Stimulated activated naive CD4-positive, alpha-beta T cell (primary cell): ENCODE measurements around the gene DCAF4L1.

ENCODE experiments used
- DNase-seq, 6 experiments: peaks; one replicate each; lab custom pipeline; 2025; lab: John Stamatoyannopoulos, UW

DCAF4L1 gene, protein sequence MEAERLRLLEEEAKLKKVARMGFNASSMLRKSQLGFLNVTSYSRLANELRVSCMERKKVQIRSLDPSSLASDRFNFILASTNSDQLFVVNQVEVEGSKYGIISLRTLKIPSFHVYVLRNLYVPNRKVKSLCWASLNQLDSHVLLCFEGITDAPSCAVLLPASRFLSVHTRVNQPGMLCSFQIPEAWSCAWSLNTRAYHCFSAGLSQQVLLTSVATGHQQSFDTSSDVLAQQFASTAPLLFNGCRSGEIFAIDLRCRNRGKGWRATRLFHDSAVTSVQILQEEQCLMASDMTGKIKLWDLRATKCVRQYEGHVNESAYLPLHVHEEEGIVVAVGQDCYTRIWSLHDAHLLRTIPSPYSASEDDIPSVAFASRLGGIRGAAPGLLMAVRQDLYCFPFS

DNA sequence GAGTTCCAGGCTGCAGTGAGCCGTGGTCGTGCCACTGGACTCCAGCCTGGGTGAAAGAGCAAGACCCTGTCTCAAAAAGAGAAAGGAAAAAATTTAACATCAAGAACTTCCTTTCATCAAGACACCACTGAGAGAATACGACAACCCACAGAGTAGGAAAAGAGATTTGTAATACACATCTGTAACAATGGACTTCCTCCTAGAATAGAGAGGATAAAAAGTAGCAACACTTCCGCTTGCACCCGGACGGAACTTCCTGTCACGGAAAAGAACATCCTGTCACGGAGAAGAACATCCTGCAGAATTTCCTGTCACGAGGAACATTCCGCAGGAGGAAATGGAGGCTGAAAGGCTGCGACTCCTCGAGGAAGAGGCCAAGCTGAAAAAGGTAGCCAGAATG is at the start of gene DCAF4L1:
TSS of gene DCAF4L1 (plus strand) at position 301 of the 400 bp plus-strand sequence. CDS start at position 338, 37 bp downstream.
- DNase-seq: no peak

DNA sequence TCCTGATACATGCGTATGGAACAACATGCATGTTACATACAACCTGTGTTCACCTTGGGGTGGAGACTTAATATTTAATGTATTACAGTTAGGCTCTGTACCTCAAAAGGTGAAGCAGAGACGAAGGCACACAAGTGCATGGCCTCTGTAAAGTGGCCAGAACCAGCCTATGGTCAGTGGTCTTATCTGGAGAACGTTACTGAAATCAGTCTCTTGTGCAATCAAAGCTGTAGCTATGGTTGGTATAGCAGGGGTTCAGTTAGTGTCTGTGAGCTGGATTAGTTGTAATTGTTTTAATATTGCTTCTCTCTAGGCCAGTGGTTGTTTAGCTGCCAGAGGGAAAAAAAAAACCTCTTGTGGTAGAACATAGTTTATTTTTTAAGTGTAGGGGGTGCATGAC is 48.6 kb upstream of the DCAF4L1 start:
- no peak for DNase-seq

DNA sequence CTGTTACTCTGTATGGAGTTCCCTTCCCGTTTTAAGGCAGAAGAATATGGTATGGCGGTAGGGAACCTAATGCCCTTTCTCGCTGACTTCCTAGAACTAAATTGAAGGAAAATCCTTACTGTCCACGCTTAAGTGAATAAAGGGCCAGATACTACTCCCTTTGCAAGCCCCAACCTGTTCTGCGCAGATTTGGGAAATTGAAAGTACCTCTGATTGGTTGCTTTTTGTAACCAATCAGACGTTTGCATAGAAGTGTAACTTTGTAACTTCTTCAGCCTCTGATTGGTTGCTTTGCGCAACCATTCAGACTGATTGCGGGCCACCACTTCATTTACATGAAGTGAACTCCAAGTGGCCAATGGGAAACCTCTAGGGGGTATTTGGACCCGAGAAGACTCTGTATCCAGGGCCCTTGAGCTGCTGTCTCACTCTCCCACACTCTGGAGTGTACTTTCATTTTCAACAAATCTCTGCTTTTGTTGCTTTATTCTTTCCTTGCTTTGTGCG is 47.5 kb upstream of the DCAF4L1 start:
- DNase-seq: no peak

DNA sequence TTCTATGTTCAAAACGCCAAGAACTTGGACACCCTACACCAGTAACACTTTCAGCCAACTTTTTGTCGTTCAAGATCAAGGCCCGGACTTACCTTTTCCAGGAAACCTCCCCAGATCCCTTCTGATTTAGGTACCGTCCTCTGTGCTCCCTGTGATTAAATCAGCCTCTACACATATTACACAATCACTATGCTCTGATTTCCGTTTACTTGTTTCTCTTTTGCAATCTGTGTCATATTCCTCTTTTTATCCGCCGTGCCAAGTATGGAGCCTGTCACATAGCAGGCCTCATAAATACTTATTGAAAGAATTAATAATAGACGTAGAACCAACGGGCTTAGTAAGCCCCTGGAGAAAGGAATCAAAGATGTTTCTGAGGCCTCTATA is 47.0 kb upstream of the DCAF4L1 start:
- no peak for DNase-seq

DNA sequence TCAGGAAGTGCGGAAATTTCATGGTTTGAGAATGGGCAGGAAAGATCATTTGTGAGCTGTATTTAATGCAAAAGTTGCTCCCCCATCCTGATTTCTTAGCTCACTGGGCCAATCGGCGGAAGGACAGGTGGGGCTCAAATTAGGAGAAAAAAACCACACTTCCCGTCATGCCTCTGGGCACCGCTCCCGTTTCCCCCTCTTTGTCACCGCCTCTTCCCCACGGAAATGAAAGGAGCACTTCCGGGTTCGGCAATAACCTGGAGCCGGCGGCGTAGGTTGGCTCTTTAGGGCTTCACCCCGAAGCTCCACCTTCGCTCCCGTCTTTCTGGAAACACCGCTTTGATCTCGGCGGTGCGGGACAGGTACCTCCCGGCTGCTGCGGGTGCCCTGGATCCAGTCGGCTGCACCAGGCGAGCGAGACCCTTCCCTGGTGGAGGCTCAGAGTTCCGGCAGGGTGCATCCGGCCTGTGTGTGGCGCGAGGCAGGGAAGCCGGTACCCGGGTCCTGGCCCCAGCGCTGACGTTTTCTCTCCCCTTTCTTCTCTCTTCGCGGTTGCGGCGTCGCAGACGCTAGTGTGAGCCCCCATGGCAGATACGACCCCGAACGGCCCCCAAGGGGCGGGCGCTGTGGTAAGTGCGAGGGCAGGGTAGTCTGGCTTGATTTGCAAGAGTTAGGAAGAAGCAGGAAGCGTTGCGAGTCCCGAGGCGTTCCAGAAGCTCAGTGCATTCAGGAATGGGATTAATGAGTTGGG is 46.5 kb upstream of the DCAF4L1 start, which contains the start of gene TMEM33:
TSS of gene TMEM33 (plus strand) at position 529 of the 751 bp plus-strand sequence. CDS start at position 585, 56 bp downstream.
- peak; percentile 62 to 81 (median 68) for DNase-seq

DNA sequence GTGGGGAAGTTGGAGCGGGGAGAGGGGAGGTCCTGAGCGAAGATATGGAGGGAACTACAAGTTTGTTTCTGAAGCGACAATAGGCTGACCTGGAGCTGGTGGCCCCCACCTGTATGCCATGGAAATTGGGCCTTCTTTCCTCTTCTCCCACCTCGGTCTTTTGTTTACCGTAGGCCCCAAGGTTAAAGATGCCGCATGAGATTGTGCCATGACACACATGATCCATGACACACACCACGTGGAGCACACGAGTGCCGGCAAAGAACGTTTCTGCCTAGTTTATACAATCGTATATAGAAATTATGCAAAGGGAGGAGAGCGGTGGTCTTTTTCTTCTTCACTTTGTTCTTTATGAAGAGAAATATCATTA is 45.9 kb upstream of the DCAF4L1 start:
- no peak for DNase-seq

DNA sequence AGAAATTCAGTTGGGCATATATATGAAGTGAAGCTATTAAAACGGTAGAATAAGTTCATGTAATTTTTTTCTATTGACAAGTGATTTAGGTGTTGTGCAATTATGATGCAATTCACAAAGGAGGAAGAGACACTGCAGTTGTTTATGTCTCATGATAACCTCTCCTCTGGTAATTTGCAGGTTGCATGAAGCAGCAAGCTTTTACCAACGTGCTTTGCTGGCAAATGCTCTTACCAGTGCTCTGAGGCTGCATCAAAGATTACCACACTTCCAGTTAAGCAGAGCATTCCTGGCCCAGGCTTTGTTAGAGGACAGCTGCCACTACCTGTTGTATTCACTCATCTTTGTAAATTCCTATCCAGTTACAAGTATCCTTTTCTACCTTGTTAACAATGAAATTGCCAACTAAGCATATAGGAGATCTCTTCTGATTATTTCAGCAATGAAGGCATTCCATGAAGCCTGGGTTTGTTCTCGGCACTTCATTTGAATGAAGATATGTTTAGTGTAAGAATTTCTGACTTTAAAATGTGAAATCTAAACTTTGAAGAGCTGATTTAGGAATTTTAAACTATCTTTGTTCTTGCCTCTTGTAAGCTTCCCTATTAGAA is 42.4 kb upstream of the DCAF4L1 start:
- DNase-seq: no peak

DNA sequence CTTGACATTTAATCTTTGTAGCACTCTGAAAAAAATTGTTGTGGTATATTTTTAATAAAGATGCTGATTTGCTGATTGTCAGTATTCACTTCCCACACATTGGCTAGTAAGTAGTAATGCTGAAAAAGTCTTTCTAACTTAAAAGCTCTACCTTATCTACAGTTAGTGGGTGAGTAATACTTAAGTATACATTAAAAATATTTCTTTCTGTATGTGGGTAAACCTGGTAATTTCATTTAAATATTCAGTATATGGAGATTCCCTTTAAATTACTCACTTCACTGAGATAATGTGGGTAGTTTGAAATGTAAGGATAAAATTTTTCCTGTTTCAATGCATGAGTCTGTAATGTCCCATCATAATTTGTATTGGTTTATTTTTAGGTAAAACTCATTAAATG is 40.7 kb upstream of the DCAF4L1 start:
- no peak for DNase-seq

DNA sequence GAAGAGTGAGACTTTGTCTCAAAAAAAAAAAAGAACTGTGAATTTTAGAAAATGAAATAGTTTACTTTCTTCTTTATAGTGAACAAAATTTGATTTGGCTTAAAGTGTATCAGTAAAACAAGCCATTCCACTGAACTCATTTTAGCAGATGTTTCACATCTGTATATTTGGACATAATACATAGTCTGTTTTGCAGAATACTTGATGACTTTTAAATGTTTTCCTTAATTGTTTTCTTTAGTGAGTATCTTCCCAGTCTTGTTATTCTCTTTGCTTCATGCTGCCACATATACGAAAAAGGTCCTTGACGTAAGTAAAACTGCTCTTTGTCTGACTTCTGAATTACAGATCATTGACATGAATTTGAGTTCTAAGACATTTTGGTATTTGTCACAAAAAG is 38.0 kb upstream of the DCAF4L1 start:
- DNase-seq: no peak

DNA sequence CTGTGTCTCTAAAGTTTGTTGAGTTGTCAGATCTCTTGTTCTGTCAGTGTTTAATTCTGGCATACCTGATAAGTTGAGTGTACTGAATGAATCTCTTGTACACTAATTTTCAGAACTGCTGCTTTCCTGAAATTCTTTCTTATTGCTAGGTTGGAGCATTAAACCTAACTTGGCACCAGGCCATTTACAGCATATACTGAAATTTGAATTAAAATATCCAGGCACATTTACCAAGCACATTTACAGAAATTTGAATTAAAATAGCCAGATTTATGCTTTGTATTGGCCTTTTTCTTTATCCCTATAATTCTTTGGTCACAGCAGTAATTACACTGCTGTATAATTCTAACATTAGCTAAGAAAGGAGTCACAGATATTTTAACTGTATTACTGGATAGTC is 37.5 kb upstream of the DCAF4L1 start:
- DNase-seq: no peak

DNA sequence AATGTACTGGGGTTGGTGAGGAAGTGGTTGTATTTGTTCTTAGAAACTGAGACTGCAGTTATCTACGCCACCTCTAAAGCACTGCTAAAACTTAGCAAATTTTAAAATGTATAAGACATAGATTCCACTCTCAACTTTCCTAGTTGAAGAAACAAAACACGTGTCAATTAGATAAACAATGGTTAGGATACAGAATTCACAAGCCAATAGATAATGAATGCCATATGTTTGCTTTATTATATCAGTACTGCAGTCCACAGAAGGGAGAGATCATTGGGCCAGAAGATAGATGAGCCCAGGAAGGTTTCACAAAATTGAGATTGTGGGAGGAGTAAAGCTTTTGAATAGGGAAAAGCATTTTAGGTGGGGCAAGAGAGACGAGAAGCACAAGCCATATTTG is 32.0 kb upstream of the DCAF4L1 start:
- no peak for DNase-seq

DNA sequence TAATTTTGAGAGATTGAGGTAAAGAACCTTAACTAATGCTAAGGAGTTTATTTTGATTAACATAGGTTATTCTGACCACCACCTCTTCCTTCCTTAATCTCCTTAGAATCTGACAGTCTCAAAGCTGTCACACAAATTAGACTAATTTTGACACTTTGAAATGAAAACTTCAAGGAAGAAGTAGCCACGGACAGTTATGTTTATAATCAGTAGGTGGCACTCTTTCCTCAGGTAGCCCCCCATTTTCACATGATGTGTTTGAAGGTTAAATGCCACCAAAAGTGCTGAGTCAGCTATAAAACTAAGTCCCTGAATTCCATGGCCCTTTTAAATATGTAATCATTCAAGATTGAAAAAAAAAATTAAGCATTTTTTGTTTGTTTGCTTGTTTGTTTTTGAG is 23.9 kb upstream of the DCAF4L1 start:
- peak in 1 of 6 experiments; percentile 10 for DNase-seq

DNA sequence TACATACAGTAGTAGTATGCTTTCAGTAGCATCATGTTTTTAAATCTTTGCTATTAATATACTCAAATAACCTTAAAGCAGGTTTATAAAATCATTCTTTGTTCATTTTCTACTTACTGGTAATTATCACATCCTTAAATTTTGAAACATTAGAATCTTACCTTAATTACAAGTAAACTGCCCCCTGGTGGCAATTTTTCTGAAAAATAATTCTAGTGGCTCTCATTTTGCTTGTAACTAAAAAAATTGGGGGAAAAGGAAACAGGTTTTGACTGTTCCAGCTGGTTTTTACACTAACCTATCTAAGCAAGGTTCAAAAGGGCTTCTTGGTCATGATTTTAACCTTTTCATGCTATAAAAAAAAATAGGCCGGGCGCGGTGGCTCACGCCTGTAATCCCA is 18.5 kb upstream of the DCAF4L1 start:
- DNase-seq: peak in 1 of 6 experiments; percentile 2

DNA sequence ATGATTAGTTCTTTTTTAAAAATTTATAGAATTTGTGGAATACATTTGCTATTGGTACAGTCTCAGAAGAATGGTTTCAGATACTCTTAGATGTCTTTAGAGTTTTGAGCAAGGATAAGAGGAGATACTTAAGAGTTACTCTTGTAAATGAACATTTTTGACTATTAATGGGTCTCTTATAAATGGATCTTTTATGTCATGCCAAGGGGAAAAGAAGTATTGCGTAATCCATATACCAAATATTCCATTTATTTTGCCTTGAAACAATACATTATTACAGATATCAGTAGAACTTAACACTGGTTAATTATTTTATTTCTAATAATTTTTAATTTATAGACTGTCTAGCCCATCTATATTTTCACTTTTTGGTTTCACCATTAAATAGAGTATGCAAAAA is 17.2 kb upstream of the DCAF4L1 start:
- DNase-seq: no peak

DNA sequence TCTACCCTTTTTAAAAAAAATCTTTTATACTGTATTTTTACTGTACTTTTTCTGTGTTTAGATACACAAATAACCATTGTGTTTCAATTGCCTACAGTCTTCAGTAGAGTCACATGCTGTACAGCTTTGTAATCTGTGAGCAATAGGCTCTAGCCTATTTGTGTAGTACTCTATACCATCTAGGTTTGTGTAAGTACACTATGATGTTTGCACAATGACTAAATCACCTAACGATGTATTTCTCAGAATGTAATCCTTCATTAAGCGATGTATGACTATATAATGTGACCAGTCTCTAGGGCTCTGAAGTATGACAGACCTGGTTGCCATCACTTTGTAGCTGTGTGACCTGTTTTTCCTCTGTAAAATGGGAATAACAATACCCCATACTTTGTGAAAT is 14.2 kb upstream of the DCAF4L1 start:
- no peak for DNase-seq

DNA sequence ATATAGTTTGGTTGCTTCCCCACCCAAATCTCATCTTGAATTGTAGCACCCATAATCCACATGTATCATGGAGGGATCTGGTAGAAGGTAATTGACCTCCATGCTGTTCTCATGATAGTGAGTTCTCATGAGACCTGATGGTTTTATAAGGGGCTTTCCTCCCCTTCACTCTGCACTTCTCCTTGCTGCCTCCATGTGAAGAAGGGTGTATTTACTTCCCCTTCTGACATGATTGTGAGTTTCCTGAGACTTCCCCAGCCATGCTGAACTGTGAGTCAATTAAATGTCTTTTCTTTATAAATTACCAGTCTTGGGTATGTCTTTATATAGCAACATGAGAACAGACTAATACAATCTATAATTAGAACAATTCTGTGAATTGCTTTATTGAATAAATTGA is 11.9 kb upstream of the DCAF4L1 start:
- DNase-seq: no peak

DNA sequence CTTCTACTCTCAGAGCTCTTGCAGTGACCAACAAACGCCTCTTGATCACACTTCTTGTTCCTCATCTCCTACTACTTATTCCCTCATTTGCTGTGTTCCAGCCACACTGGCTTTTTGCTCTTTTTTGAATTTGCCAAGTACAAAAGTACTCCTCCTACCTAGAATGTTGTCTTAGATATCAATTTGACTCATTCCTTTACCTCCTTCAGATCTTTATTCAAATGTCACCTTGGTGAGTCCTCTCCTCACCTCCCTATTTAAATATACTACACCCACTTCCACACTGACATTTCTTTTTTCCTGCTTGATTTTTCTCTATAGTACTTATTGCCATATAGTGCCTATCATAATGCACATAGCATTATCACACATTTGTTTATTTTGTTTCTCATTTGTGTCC is 6.2 kb upstream of the DCAF4L1 start:
- DNase-seq: no peak

DNA sequence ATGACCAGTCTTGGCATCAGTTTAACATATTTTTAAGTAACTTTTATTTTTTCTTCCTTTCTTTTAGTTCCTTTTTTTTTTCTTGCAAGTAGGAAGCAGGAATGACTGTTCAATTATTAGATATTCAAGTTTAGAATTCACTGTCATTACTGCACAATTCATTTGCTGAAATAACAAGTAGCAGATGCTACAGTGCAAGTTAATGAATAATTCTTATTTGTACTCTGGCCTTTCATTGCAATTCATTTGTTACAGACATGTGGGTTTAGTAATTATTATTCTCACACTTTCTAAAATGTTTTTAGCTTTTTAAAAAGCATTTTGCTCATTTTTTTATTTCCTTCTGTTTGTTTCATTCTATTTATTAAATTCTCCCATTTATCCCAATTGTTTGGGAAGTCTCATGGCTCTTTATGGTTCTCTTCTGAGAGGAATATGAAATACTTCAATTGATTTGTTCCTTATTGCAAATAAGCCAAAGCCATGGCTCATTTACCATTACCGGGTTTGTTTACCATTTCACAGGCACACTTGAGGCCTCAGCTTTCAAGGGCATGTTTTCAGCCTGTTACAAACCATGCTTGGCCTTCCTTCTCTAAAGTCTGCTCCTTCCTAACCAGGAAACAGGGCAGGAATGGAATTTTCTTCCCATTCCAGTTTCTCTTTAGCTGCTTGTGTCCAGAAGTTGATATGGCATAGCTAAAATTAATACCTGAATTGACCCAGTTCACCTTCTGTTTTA is 4.6 kb upstream of the DCAF4L1 start:
- no peak for DNase-seq

DNA sequence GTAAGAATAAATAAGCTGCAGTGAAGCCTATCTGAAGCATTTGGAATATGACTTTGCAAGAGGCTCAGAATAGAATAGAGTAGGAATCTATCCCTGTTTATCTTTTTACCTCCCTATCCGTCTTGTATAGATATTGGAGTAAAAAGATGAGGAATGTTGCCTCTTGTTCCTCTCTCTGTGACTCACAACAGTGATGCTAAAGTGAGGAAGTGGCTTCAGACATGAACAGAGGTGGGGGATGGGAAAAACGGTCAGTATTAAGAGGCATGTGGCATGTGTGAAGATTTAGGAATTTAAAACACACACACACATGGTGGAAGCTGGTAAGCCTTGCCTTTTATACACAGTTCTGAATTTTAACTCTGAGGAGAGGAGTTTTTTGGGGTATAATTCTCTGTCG is 3.8 kb upstream of the DCAF4L1 start:
- DNase-seq: no peak

DNA sequence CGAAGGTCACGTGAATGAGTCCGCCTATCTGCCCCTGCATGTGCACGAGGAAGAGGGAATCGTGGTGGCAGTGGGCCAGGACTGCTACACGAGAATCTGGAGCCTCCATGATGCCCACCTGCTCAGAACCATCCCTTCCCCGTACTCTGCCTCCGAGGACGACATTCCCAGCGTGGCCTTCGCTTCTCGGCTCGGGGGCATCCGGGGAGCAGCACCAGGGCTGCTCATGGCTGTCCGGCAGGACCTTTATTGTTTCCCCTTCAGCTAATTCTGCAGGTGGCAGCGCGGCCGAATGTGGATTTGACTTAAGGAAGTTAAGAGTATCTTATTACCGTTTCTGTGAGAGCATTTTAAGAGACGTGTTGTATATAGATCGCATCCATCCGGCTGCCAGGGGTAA is 1.2 kb downstream of the DCAF4L1 start:
- DNase-seq: no peak

DNA sequence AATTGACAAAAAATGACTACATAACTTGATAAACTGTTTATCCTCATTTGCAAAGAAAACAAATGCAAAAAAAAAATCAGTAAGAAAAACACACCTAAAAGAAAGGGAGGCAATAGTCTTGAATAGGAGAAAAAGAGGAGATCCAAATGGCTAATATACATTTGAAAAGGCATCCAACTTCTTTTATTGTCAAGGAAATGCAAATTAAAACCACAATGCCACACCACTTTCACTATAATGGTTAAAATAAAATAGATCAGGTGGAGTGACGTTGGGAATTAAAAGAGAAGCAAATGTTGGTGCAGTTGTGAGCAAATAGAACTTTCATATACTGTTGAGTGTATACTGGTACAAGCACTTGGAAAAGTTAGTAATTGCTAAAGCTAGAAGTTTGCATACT is 3.6 kb downstream of the DCAF4L1 start:
- no peak for DNase-seq

DNA sequence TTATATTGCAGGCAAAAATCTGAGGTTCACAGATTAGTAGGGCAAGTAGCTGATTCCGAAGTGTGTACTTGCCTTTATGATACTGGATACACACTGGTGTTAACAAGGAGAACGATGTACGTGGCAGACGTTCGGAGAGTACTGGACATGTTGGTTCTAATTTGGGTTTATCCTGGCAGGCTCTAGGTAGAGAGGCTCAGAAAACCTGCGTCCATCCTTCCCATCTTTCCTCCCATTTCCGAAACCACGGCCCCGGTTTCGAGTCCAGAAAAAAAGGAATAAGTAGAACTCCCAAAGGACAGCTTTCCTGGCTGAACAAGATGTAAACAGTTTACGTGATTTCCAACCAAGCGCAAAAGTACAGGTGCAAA is 8.4 kb downstream of the DCAF4L1 start:
- peak in 1 of 6 experiments; percentile 54 for DNase-seq
